Measurements from ENCODE around the gene C19orf67. TPM values are rescaled to one million over a fixed set of nuclear protein-coding genes. Genes with fewer than 3 reads are reported as not detected.

The C19orf67 gene
- total and polyA plus RNA-seq, 2 donors from 2014 or later = not detected

- Histone ChIP-seq H3K9ac (ENCODE audit: low read length in 3 of 3) (no peak overlapping the region), H3K9me3 (ENCODE audit: control insufficient read depth in 2 of 3, insufficient read depth in 1 of 3, low read length in 3 of 3) (no peaks in the 10 kb centered on the region), H3K27ac (ENCODE audit: low read depth in 2 of 2, low read length in 2 of 2) (no peak overlapping the region), H3K36me3 (ENCODE audit: control insufficient read depth in 2 of 3, insufficient read depth in 3 of 3, low read length in 3 of 3) (no peaks in the 10 kb centered on the region), H3K27me3 (ENCODE audit: control insufficient read depth, insufficient read depth, low read length) (no peaks in the 10 kb centered on the region), H3K4me3 (ENCODE audit: low read length in 3 of 3) (no peak overlapping the region), H3K4me1 (ENCODE audit: control insufficient read depth in 2 of 3, insufficient read depth in 2 of 3, low read depth in 1 of 3, low read length in 3 of 3) (peaks cover 0 to 5% (median 0%) of the 10 kb centered on the region in 3 donors)
- intact Hi-C loops (cut with DNase I) = no loop called here
- FAIRE-seq (no peak), DNase-seq (no peak)
- no peak for TF ChIP-seq CTCF (IDR thresholded peaks at IDR 0.05; ENCODE audit: borderline replicate concordance, extremely low read depth, insufficient read depth)
Observed at GRCh38 chr19:14127176-14127575, 41.6 kb upstream of the C19orf67 start.

- Histone ChIP-seq H3K4me1 (ENCODE audit: control insufficient read depth in 2 of 3, insufficient read depth in 2 of 3, low read depth in 1 of 3, low read length in 3 of 3) (peaks cover 0 to 18% (median 17%) of the 10 kb centered on the region in 3 donors), H3K27me3 (ENCODE audit: control insufficient read depth, insufficient read depth, low read length) (no peaks in the 10 kb centered on the region), H3K9me3 (ENCODE audit: control insufficient read depth in 2 of 3, insufficient read depth in 1 of 3, low read length in 3 of 3) (no peaks in the 10 kb centered on the region), H3K9ac (ENCODE audit: low read length in 3 of 3) (no peak overlapping the region), H3K4me3 (ENCODE audit: low read length in 3 of 3) (no peak overlapping the region), H3K27ac (ENCODE audit: low read depth in 2 of 2, low read length in 2 of 2) (no peak overlapping the region), H3K36me3 (ENCODE audit: control insufficient read depth in 2 of 3, insufficient read depth in 3 of 3, low read length in 3 of 3) (no peaks in the 10 kb centered on the region)
- DNase-seq (no peak), FAIRE-seq (no peak)
- no peak for TF ChIP-seq CTCF (IDR thresholded peaks at IDR 0.05; ENCODE audit: borderline replicate concordance, extremely low read depth, insufficient read depth)
- intact Hi-C loops (cut with DNase I) = no loop called here
Observed at GRCh38 chr19:14122924-14123323, 37.3 kb upstream of the C19orf67 start.

GRCh38 chr19:14120497-14120780 is 34.9 kb upstream of the C19orf67 start:
- DNase-seq = no peak
- no peaks in the 10 kb centered on the region for H3K27me3 ChIP-seq (ENCODE audit: control insufficient read depth, insufficient read depth, low read length)
- intact Hi-C loops (cut with DNase I) = no loop called here

More at GRCh38 chr19:14120497-14120780, 34.9 kb upstream of the C19orf67 start:
- Histone ChIP-seq H3K9me3 (ENCODE audit: control insufficient read depth in 2 of 3, insufficient read depth in 1 of 3, low read length in 3 of 3) (no peaks in the 10 kb centered on the region), H3K9ac (ENCODE audit: low read length in 3 of 3) (peak overlapping the region in 1 of 3 donors; percentile 17), H3K4me1 (ENCODE audit: control insufficient read depth in 2 of 3, insufficient read depth in 2 of 3, low read depth in 1 of 3, low read length in 3 of 3) (peaks cover 0 to 27% (median 25%) of the 10 kb centered on the region in 3 donors), H3K27ac (ENCODE audit: low read depth in 2 of 2, low read length in 2 of 2) (no peak overlapping the region), H3K36me3 (ENCODE audit: control insufficient read depth in 2 of 3, insufficient read depth in 3 of 3, low read length in 3 of 3) (no peaks in the 10 kb centered on the region), H3K4me3 (ENCODE audit: low read length in 3 of 3) (no peak overlapping the region)
- no peak for TF ChIP-seq CTCF (IDR thresholded peaks at IDR 0.05; ENCODE audit: borderline replicate concordance, extremely low read depth, insufficient read depth)
- FAIRE-seq = no peak
